Liver (tissue), 9 donors: Measurements from ENCODE around the gene FAXDC2. TPM values are rescaled to one million over a fixed set of nuclear protein-coding genes. Genes with fewer than 3 reads are reported as not detected.

ENCODE experiments used
- DNase-seq: peaks from one replicate; pipeline ENCODE4 v3.0.0-alpha.2; 2017; ENCODE audit warnings: low spot score
- H3K27ac ChIP-seq, 2 donors: one replicate each; pipeline ENCODE4 v1.7.0; 2013; ENCODE audit warnings: inconsistent platforms in 2 of 2, low read length in 2 of 2, control low read depth in 1 of 2, low read depth in 1 of 2, mild to moderate bottlenecking in 1 of 2
- H3K27me3 ChIP-seq, 4 donors: one replicate each; pipeline versions ENCODE4 v1.6.1 to v1.7.0; 2013; ENCODE audit warnings: low read length in 3 of 4, inconsistent platforms in 1 of 4, mild to moderate bottlenecking in 1 of 4, moderate library complexity in 1 of 4; ENCODE audit not compliant: control insufficient read depth in 4 of 4, insufficient read depth in 4 of 4
- H3K36me3 ChIP-seq, 4 donors: one replicate each; pipeline versions ENCODE4 v1.6.1 to v1.7.0; 2013; ENCODE audit warnings: low read length in 3 of 4, mild to moderate bottlenecking in 3 of 4, low read depth in 1 of 4, moderate library complexity in 1 of 4; ENCODE audit not compliant: control insufficient read depth in 4 of 4, insufficient read depth in 3 of 4
- H3K4me1 ChIP-seq, 4 donors: one replicate each; pipeline versions ENCODE4 v1.6.1 to v1.7.0; 2013; ENCODE audit warnings: low read length in 3 of 4, mild to moderate bottlenecking in 3 of 4, moderate library complexity in 1 of 4; ENCODE audit not compliant: control insufficient read depth in 4 of 4, insufficient read depth in 4 of 4
- H3K4me3 ChIP-seq, 3 donors: one replicate each; pipeline versions ENCODE4 v1.6.1 to v1.7.0; 2013; ENCODE audit warnings: low read length in 3 of 3, control low read depth in 1 of 3, low read depth in 1 of 3, mild to moderate bottlenecking in 1 of 3
- H3K9ac ChIP-seq, 2 donors: one replicate each; pipeline ENCODE4 v1.7.0; 2013; ENCODE audit warnings: low read length in 2 of 2, mild to moderate bottlenecking in 2 of 2, moderate library complexity in 2 of 2, control low read depth in 1 of 2, low read depth in 1 of 2
- H3K9me3 ChIP-seq, 4 donors: one replicate each; pipeline versions ENCODE4 v1.6.1 to v1.7.0; 2013; ENCODE audit warnings: low read length in 3 of 4; ENCODE audit not compliant: control insufficient read depth in 4 of 4
- EGR1 ChIP-seq, 2 donors: IDR thresholded peaks; 2 replicates each; pipeline ENCODE4 v1.6.1; 2016 to 2018; ENCODE audit warnings: antibody characterized with exemption in 2 of 2, low read depth in 2 of 2
- FOXA1 ChIP-seq: IDR thresholded peaks from 2 replicates; pipeline ENCODE4 v1.6.1; 2016; ENCODE audit warnings: antibody characterized with exemption
- GABPA ChIP-seq, 2 donors: IDR thresholded peaks in 1 of 2; conservative IDR thresholded peaks in 1 of 2; 2 replicates each; pipeline ENCODE4 v1.6.1; 2016; ENCODE audit warnings: antibody characterized with exemption in 2 of 2, mild to moderate bottlenecking in 1 of 2, moderate library complexity in 1 of 2
- HNF4A ChIP-seq, 2 donors: conservative IDR thresholded peaks; 2 replicates each; pipeline ENCODE4 v1.6.1; 2016; ENCODE audit warnings: antibody characterized with exemption in 2 of 2, mild to moderate bottlenecking in 2 of 2
- HNF4G ChIP-seq: IDR thresholded peaks from 2 replicates; pipeline ENCODE4 v1.6.1; 2016; ENCODE audit warnings: antibody characterized with exemption
- JUND ChIP-seq, 2 donors: IDR thresholded peaks; 2 replicates each; pipeline ENCODE4 v1.6.1; 2016; ENCODE audit warnings: antibody characterized with exemption in 2 of 2
- RAD21 ChIP-seq, 2 donors: IDR thresholded peaks; 2 replicates each; pipeline ENCODE4 v1.6.1; 2016; ENCODE audit warnings: antibody characterized with exemption in 2 of 2, mild to moderate bottlenecking in 2 of 2
- RXRA ChIP-seq, 2 donors: IDR thresholded peaks; 2 replicates each; pipeline ENCODE4 v1.6.1; 2017 to 2018; ENCODE audit warnings: antibody characterized with exemption in 2 of 2, mild to moderate bottlenecking in 1 of 2
- SP1 ChIP-seq: IDR thresholded peaks from 2 replicates; pipeline ENCODE4 v1.6.1; 2018; ENCODE audit warnings: antibody characterized with exemption, mild to moderate bottlenecking
- TAF1 ChIP-seq: conservative IDR thresholded peaks from 2 replicates; pipeline ENCODE4 v1.6.1; 2016; ENCODE audit warnings: antibody characterized with exemption, mild to moderate bottlenecking
- YY1 ChIP-seq: IDR thresholded peaks from 2 replicates; pipeline ENCODE4 v1.6.1; 2016; ENCODE audit warnings: antibody characterized with exemption, mild to moderate bottlenecking
- WGBS: extraction: QIAGEN DNeasy Blood & Tissue Kit; methylation state at CpG from one replicate; pipeline ENCODE4 v1.1.7; 2013; 5-methylcytosine and 5-hydroxymethylcytosine counted together
- polyA plus RNA-seq, 2 donors: library from polyadenylated mRNA; stranded (reverse) in 1 of 2; unstranded in 1 of 2; fragments of 200-250 nt in 1 of 2; fragments of >200 nt in 1 of 2; fragmentation: Nextera tagmentation in 1 of 2; extraction: Ambion mirVana in 1 of 2; gene quantifications; one replicate each; pipeline versions ENCODE4 v1.2.1 to v1.2.3, GENCODE V29; 2013 to 2015
- total RNA-seq, 2 donors: library from RNA; depleted of rRNA; stranded (reverse); fragments of >200 nt; gene quantifications; one replicate each; pipeline ENCODE4 v1.2.3, GENCODE V29; 2014
- TF ChIP-seq, protein P1 (sequence below): fragments of 150-350 bp; IDR thresholded peaks from 2 replicates; pipeline ENCODE4 v1.5.1; 2017; ENCODE audit warnings: improper control_type of control experiment, low read depth, low read length; ENCODE audit not compliant: missing input control
- TF ChIP-seq, protein P2 (sequence below): IDR thresholded peaks from 2 replicates; pipeline ENCODE4 v1.6.1; 2016; ENCODE audit warnings: antibody characterized with exemption
- TF ChIP-seq, protein P3 (sequence below): IDR thresholded peaks from 2 replicates; pipeline ENCODE4 v1.6.1; 2016; ENCODE audit warnings: antibody characterized with exemption
- TF ChIP-seq, protein P4 (sequence below): IDR thresholded peaks from 2 replicates; pipeline ENCODE4 v1.6.1; 2016; ENCODE audit warnings: antibody characterized with exemption
- TF ChIP-seq, protein P5 (sequence below): IDR thresholded peaks from 2 replicates; pipeline ENCODE4 v1.6.1; 2016; ENCODE audit warnings: antibody characterized with exemption, mild to moderate bottlenecking
- donor health status: healthy.
- donor health status: healthy.
- donor health status: healthy.
- donor health status: healthy.
- donor health status: healthy.

The FAXDC2 gene
- total and polyA plus RNA-seq, 4 donors = 27.5 to 110 (median 64.5) TPM

DNA sequence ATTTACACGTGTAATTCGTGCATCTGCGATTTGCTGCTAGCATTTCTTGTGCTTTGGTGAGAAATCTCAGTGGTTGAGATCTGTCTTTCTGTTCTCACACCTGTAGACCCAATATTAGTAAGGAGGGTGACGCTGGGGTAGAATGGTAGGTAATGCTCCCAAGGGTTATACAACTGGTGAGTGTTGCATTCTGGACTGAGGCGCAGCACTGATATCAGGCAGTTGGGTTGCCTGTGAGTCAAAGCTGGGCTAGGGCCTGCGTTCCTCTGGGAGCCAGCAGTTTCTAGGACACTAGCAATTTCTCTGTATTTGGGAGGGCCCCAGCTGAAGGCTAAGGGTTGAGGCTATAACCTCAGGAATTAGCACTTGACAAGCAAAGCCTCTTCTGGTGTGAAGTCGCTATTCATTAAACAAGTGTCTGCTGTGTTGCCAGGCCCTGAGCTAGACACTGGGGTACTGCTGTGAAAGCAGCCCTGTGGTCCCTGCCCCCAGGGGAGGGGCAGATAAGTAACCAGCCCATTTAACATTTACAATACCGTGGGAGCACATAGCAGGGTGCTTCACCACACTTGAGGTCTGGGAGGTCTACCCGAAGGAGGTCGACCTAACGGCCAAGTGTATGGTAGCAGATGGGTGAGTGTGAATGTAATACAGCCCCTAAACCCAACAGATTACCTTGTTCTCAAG is 66.5 kb downstream of the FAXDC2 start:
- no peaks in the 10 kb centered on the region for H3K9me3 ChIP-seq
- H3K36me3 ChIP-seq = no peaks in the 10 kb centered on the region
- DNase-seq = no peak
- 84% methylated on average over 11 of the region's 11 CpGs for WGBS
- H3K27me3 ChIP-seq = no peaks in the 10 kb centered on the region
- H3K27ac ChIP-seq = no peak overlapping the region
- no peak overlapping the region for H3K9ac ChIP-seq
- TF ChIP-seq JUND (IDR thresholded peaks at IDR 0.05) = no peak
- TF ChIP-seq, protein P1, sequence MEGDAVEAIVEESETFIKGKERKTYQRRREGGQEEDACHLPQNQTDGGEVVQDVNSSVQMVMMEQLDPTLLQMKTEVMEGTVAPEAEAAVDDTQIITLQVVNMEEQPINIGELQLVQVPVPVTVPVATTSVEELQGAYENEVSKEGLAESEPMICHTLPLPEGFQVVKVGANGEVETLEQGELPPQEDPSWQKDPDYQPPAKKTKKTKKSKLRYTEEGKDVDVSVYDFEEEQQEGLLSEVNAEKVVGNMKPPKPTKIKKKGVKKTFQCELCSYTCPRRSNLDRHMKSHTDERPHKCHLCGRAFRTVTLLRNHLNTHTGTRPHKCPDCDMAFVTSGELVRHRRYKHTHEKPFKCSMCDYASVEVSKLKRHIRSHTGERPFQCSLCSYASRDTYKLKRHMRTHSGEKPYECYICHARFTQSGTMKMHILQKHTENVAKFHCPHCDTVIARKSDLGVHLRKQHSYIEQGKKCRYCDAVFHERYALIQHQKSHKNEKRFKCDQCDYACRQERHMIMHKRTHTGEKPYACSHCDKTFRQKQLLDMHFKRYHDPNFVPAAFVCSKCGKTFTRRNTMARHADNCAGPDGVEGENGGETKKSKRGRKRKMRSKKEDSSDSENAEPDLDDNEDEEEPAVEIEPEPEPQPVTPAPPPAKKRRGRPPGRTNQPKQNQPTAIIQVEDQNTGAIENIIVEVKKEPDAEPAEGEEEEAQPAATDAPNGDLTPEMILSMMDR = no peak
- TF ChIP-seq RAD21 (IDR thresholded peaks at IDR 0.05) = no peak
- TF ChIP-seq GABPA (IDR thresholded peaks at IDR 0.05 in 1 of 2, conservative IDR thresholded peaks at IDR 0.05 in 1 of 2) = no peak
- no peak for TF ChIP-seq FOXA1
- TF ChIP-seq RXRA (IDR thresholded peaks at IDR 0.05) = no peak
- TF ChIP-seq, protein P2, sequence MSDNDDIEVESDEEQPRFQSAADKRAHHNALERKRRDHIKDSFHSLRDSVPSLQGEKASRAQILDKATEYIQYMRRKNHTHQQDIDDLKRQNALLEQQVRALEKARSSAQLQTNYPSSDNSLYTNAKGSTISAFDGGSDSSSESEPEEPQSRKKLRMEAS = no peak
- no peak for TF ChIP-seq SP1
- TF ChIP-seq, protein P3, sequence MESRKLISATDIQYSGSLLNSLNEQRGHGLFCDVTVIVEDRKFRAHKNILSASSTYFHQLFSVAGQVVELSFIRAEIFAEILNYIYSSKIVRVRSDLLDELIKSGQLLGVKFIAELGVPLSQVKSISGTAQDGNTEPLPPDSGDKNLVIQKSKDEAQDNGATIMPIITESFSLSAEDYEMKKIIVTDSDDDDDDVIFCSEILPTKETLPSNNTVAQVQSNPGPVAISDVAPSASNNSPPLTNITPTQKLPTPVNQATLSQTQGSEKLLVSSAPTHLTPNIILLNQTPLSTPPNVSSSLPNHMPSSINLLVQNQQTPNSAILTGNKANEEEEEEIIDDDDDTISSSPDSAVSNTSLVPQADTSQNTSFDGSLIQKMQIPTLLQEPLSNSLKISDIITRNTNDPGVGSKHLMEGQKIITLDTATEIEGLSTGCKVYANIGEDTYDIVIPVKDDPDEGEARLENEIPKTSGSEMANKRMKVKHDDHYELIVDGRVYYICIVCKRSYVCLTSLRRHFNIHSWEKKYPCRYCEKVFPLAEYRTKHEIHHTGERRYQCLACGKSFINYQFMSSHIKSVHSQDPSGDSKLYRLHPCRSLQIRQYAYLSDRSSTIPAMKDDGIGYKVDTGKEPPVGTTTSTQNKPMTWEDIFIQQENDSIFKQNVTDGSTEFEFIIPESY = no peak
- no peak for TF ChIP-seq YY1
- no peak overlapping the region for H3K4me3 ChIP-seq
- peaks cover 11 to 30% (median 24%) of the 10 kb centered on the region in 4 donors for H3K4me1 ChIP-seq

DNA sequence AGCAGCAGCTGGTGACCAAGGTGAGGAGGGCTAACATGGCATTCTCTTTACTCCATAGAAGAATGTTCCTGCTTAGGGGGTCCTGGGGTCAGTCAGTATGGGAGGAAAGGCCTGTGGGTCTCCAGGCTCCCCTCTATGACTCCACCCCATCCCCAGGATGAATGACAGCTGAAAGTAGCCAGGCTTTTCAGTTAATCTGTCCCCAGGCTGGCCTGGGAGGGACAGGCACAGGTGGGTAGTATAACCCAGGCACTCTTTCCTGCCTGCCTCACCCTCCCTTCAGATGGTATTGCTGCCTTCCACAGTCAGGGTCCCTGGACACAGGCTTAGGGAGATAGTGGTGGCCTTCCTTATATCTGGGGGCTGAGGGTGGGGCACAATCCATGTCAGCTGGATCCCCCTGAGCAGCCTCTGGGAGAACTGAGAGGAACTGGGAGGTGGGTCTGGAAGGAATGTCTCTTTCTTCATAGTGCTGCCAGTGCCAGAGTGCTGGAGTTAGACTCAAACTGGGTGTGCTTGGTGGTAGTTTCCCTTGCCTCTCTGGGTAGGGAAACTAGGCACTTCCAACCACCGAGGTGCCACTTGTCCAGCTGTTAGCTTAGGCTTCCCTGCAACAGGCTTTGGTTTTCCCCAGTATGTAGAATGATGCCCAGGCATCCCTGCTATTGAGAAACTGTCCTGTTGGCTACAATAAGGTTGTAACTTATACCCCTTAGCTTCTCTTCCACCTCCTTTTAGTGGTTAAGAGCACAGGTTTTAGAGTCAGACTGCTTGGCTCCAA is 67.4 kb downstream of the FAXDC2 start:
- no peak overlapping the region for H3K9ac ChIP-seq
- DNase-seq = no peak
- no peak overlapping the region for H3K4me3 ChIP-seq
- no peak overlapping the region for H3K27ac ChIP-seq
- no peaks in the 10 kb centered on the region for H3K9me3 ChIP-seq
- WGBS = 79% methylated on average over 1 of the region's 1 CpG
- no peaks in the 10 kb centered on the region for H3K36me3 ChIP-seq
- peaks cover 12 to 33% (median 25%) of the 10 kb centered on the region in 4 donors for H3K4me1 ChIP-seq
- no peaks in the 10 kb centered on the region for H3K27me3 ChIP-seq
- TF ChIP-seq JUND (IDR thresholded peaks at IDR 0.05) = no peak
- no peak for TF ChIP-seq HNF4A (conservative IDR thresholded peaks at IDR 0.05)
- TF ChIP-seq, protein P4, sequence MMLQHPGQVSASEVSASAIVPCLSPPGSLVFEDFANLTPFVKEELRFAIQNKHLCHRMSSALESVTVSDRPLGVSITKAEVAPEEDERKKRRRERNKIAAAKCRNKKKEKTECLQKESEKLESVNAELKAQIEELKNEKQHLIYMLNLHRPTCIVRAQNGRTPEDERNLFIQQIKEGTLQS = no peak
- no peak for TF ChIP-seq RXRA (IDR thresholded peaks at IDR 0.05)
- TF ChIP-seq, protein P1 = no peak
- TF ChIP-seq EGR1 (IDR thresholded peaks at IDR 0.05; ENCODE audit: low read depth in 2 of 2) = no peak
- TF ChIP-seq HNF4G = no peak
- TF ChIP-seq GABPA (IDR thresholded peaks at IDR 0.05 in 1 of 2, conservative IDR thresholded peaks at IDR 0.05 in 1 of 2) = no peak
- TF ChIP-seq TAF1 = no peak
- TF ChIP-seq RAD21 (IDR thresholded peaks at IDR 0.05) = no peak
- TF ChIP-seq, protein P5, sequence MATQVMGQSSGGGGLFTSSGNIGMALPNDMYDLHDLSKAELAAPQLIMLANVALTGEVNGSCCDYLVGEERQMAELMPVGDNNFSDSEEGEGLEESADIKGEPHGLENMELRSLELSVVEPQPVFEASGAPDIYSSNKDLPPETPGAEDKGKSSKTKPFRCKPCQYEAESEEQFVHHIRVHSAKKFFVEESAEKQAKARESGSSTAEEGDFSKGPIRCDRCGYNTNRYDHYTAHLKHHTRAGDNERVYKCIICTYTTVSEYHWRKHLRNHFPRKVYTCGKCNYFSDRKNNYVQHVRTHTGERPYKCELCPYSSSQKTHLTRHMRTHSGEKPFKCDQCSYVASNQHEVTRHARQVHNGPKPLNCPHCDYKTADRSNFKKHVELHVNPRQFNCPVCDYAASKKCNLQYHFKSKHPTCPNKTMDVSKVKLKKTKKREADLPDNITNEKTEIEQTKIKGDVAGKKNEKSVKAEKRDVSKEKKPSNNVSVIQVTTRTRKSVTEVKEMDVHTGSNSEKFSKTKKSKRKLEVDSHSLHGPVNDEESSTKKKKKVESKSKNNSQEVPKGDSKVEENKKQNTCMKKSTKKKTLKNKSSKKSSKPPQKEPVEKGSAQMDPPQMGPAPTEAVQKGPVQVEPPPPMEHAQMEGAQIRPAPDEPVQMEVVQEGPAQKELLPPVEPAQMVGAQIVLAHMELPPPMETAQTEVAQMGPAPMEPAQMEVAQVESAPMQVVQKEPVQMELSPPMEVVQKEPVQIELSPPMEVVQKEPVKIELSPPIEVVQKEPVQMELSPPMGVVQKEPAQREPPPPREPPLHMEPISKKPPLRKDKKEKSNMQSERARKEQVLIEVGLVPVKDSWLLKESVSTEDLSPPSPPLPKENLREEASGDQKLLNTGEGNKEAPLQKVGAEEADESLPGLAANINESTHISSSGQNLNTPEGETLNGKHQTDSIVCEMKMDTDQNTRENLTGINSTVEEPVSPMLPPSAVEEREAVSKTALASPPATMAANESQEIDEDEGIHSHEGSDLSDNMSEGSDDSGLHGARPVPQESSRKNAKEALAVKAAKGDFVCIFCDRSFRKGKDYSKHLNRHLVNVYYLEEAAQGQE = no peak
- TF ChIP-seq, protein P2 = no peak
- TF ChIP-seq, protein P3 = no peak
